ENCODE data around the gene GAS7.

Gene GAS7

DNA sequence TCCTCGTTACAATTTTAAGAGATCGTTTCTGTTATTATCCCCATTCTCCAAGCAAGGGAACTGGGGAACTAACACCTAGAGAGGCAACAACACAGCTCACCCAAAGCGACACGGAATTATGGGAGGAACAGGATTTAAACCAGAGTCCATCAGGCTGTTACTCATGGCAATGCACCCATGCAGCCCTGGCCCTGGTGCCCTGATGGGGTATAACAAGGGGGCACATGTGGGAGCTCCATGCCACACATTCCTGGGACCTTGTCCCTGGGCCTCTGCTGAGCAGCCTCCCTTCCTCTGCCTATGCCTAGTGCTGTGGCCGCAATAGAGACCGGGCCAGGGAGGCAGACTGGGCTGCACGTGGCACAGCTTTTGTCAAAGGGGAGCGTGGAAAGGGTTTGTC, 280.1 kb downstream of the GAS7 start:
- TF ChIP-seq, protein P1, sequence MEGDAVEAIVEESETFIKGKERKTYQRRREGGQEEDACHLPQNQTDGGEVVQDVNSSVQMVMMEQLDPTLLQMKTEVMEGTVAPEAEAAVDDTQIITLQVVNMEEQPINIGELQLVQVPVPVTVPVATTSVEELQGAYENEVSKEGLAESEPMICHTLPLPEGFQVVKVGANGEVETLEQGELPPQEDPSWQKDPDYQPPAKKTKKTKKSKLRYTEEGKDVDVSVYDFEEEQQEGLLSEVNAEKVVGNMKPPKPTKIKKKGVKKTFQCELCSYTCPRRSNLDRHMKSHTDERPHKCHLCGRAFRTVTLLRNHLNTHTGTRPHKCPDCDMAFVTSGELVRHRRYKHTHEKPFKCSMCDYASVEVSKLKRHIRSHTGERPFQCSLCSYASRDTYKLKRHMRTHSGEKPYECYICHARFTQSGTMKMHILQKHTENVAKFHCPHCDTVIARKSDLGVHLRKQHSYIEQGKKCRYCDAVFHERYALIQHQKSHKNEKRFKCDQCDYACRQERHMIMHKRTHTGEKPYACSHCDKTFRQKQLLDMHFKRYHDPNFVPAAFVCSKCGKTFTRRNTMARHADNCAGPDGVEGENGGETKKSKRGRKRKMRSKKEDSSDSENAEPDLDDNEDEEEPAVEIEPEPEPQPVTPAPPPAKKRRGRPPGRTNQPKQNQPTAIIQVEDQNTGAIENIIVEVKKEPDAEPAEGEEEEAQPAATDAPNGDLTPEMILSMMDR (IDR thresholded peaks at IDR 0.05) = no peak

DNA sequence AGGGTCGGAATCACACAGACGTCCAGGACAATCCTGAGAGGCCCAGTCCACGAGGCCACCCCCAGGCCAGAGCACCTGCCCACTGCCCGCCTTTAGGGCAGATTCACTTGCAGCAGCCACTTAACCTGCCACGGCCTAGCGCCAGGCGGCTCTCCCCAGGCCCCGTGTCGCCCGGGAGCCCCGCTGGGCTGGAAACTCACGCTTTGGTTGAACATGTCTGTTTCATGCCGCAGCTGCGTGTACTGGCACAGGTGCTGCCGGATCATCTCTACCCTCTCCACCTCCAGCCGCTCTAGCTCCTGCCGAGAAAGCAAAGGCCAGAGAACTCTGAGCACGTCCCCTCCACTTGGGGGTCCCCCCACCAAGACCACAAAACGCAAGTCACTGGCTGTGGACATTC, 280.6 kb downstream of the GAS7 start:
- TF ChIP-seq, protein P1 (IDR thresholded peaks at IDR 0.05) = no peak

- TF ChIP-seq, protein P1 (IDR thresholded peaks at IDR 0.05) = no peak
Measured at GRCh38 chr17:9917131-9917530, 281.3 kb downstream of the GAS7 start.

- TF ChIP-seq, protein P1 (IDR thresholded peaks at IDR 0.05) = no peak
Measured at GRCh38 chr17:9916108-9916507, 282.3 kb downstream of the GAS7 start.

DNA sequence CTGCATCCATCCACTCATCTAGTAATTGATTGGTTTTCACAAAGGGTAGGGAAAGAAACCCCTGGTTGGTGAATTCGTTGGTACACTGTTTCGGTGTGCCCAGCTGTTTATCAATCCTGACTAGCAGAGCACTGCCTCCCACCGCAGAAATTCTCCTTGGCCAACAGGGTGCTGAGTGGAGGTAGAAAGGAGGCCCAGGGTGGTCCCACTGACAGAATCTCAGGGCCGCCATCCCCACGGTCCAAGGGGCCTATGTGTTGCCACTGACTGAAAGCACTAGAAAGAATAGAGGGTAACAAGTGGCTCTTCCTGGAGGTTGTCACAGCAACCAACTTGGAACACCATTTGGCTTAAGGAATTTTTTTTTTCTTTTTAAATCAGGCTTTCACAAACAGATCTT, 284.9 kb downstream of the GAS7 start:
- TF ChIP-seq, protein P1 (IDR thresholded peaks at IDR 0.05) = no peak

GRCh38 chr17:9912121-9913099, 286.0 kb downstream of the GAS7 start:
- TF ChIP-seq, protein P1 (IDR thresholded peaks at IDR 0.05) = no peak

GRCh38 chr17:9911089-9911488, 287.3 kb downstream of the GAS7 start:
- TF ChIP-seq, protein P1 (IDR thresholded peaks at IDR 0.05) = no peak
